Mucosa of descending colon (tissue), 3 donors: ENCODE measurements around the gene EIF4G2. TPM values are rescaled to one million over a fixed set of nuclear protein-coding genes. Genes with fewer than 3 reads are reported as not detected.

Source experiments
- ATAC-seq: fragments of 200-7000 bp; cut with Tn5 transposase; one replicate; pipeline ENCODE4 v1.9.1; 2020; ENCODE audit warnings: mild to moderate bottlenecking, moderate library complexity
- DNase-seq, 3 donors: peaks; one replicate each; pipeline ENCODE4 v3.0.0-alpha.2; 2020
- H3K36me3 ChIP-seq: fragments of 200-600 bp; one replicate; pipeline ENCODE4 v1.8.0; 2021; ENCODE audit warnings: low read depth, mild to moderate bottlenecking
- H3K4me1 ChIP-seq: fragments of 200-600 bp; one replicate; pipeline ENCODE4 v1.8.0; 2021; ENCODE audit warnings: low read depth, mild to moderate bottlenecking
- H3K4me3 ChIP-seq: fragments of 200-600 bp; one replicate; pipeline ENCODE4 v1.8.0; 2021; ENCODE audit warnings: mild to moderate bottlenecking
- H3K9me3 ChIP-seq: fragments of 200-600 bp; one replicate; pipeline ENCODE4 v1.8.0; 2021; ENCODE audit warnings: mild to moderate bottlenecking
- intact Hi-C, 2 donors: fragments of 100-400 bp; cut with DNase I in 1 of 2; cut with micrococcal nuclease in 1 of 2; formaldehyde crosslinking; loops; one replicate each; pipeline versions ENCODE4 v1.11.0 to v1.11.1; 2022; cut with DNase I, micrococcal nuclease
- total RNA-seq, 3 donors: library from RNA; stranded (reverse); fragmentation: NEBNext Ultra II Directional in 2 of 3; extraction: Animal tissue kit (Norgen Biotek cat#: 25700) in 2 of 3; gene quantifications; one replicate each; pipeline versions ENCODE4 v1.2.1 to v1.2.4, GENCODE V29; 2021 to 2023
- TF ChIP-seq, protein P1 (sequence below): fragments of 200-600 bp; IDR thresholded peaks from one replicate; pipeline ENCODE4 v1.8.0; 2022; ENCODE audit warnings: antibody characterized with exemption, mild to moderate bottlenecking
- donor health status: DM: no; HTN: no; CAD: no; lungs with moderate emphysema.
- donor health status: DM: no; HTN: no; CAD: no.
- donor health status: DM: no; HTN: yes; CAD: no.

The EIF4G2 gene
- total RNA-seq, 3 donors from 2014 or later: 776 to 976 (median 934) TPM

- Histone ChIP-seq H3K36me3 (peaks cover 15% of the 10 kb centered on the region), H3K9me3 (no peaks in the 10 kb centered on the region), H3K4me3 (no peak overlapping the region), H3K4me1 (no peaks in the 10 kb centered on the region)
- DNase-seq (no peak), ATAC-seq (no peak)
- TF ChIP-seq, protein P1, sequence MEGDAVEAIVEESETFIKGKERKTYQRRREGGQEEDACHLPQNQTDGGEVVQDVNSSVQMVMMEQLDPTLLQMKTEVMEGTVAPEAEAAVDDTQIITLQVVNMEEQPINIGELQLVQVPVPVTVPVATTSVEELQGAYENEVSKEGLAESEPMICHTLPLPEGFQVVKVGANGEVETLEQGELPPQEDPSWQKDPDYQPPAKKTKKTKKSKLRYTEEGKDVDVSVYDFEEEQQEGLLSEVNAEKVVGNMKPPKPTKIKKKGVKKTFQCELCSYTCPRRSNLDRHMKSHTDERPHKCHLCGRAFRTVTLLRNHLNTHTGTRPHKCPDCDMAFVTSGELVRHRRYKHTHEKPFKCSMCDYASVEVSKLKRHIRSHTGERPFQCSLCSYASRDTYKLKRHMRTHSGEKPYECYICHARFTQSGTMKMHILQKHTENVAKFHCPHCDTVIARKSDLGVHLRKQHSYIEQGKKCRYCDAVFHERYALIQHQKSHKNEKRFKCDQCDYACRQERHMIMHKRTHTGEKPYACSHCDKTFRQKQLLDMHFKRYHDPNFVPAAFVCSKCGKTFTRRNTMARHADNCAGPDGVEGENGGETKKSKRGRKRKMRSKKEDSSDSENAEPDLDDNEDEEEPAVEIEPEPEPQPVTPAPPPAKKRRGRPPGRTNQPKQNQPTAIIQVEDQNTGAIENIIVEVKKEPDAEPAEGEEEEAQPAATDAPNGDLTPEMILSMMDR: no peak
- intact Hi-C loops: no loop called here
Measured at GRCh38 chr11:10774811-10775210, 33.9 kb downstream of the EIF4G2 start.

- intact Hi-C loops: no loop called here
- TF ChIP-seq, protein P1: no peak
- no peaks in the 10 kb centered on the region for H3K4me1 ChIP-seq
- no peak for ATAC-seq
- no peak for DNase-seq
- H3K36me3 ChIP-seq: peaks cover 15% of the 10 kb centered on the region
- H3K9me3 ChIP-seq: no peaks in the 10 kb centered on the region
- H3K4me3 ChIP-seq: no peak overlapping the region
Measured at GRCh38 chr11:10771457-10771856, 37.3 kb downstream of the EIF4G2 start.

DNA sequence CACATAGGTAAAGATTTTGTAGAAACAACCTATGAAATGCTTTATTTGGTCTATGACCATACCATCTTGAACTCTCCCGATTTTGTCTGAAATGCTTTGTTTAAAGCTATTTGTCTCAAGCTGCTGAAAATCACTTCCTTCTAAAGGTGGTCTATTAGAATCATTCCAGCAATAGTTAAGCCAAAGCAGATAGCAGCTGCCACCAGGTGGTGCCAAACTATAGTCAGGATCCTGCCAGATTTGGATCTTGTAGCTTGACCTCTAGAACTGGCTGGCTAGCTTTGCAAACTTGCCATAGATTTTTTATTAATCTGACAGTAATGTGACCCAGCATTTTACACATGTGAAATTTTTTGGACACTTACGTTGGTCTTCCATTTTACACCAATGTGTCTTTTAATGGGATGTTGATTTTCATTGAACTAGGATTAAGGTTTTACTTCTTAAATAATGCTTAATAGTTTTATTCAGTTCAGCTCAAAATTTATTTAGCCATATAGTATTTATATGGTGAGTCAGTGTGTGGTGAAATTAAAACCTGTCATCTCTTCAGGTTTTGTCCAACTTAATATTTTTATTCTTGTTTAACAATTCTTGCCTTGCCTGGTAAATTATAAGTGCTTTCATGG lies 38.0 kb downstream of the EIF4G2 start:
- Histone ChIP-seq H3K36me3 (peaks cover 15% of the 10 kb centered on the region), H3K4me3 (no peak overlapping the region), H3K9me3 (no peaks in the 10 kb centered on the region), H3K4me1 (no peaks in the 10 kb centered on the region)
- TF ChIP-seq, protein P1: no peak
- intact Hi-C loops: no loop called here
- peak in 2 of 3 donors; percentile 43 to 71 for DNase-seq
- peak; percentile 59 for ATAC-seq

GRCh38 chr11:10764412-10764811 lies 44.3 kb downstream of the EIF4G2 start:
- no peak for DNase-seq
- H3K36me3 ChIP-seq: peaks cover 10% of the 10 kb centered on the region
- H3K4me1 ChIP-seq: no peaks in the 10 kb centered on the region
- no peak overlapping the region for H3K4me3 ChIP-seq
- intact Hi-C loops: no loop called here
- H3K9me3 ChIP-seq: no peaks in the 10 kb centered on the region
- no peak for ATAC-seq
- TF ChIP-seq, protein P1: no peak

DNA sequence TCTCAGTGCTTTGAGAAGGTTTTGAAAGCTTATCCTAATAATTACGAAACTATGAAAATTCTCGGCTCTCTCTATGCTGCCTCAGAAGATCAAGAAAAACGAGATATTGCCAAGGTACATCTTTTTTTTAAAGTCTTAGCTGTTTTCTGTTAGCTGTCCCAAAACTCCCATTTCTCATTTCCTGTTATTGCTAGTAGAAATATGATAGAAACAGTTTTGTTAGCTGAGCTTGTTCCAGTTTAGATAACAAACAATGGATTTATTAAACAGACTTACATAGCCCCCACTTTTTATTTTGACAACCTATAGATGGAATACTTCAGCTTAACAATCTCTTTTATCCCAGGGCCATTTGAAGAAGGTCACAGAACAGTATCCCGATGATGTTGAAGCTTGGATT lies 45.0 kb downstream of the EIF4G2 start:
- ATAC-seq: no peak
- no peaks in the 10 kb centered on the region for H3K9me3 ChIP-seq
- H3K4me3 ChIP-seq: no peak overlapping the region
- no peak for DNase-seq
- intact Hi-C loops: no loop called here
- peaks cover 10% of the 10 kb centered on the region for H3K36me3 ChIP-seq
- no peaks in the 10 kb centered on the region for H3K4me1 ChIP-seq
- TF ChIP-seq, protein P1: no peak
